DMS114 treated with DMSO at 0.1 percent for 48 hours (cell line): Measurements from ENCODE around the gene CRYGS.
A peak's percentile ranks its signal among the peaks of the same experiment; 100 is the strongest.
"Not testable (repeated sequence)": the region's sequence is repeated elsewhere in the genome, so short reads cannot be mapped to it uniquely, and the experiment has no call there.

Source experiments
- DNase-seq: peaks from one replicate; lab custom pipeline; 2025; ENCODE audit not compliant: unreplicated experiment; lab: John Stamatoyannopoulos, UW

CRYGS gene

DNA sequence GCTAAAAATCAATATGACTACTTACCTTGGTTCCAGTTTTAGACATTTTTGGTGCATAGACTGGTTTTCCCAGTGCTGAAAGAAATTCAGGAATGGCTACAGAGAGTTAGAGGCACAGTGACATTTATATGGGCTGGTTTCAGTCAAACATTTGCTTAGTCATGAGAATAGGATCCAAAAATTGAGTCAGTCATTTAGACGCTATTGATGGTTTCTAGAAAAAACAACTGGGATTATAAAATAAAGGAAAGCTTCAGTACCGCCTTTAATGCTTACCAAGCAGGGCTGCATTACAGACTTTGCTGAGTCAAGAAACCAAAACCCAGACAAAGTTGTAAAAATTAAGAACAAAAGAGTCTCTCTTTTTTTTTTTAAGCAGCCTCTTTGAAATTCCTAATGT is at the start of gene CRYGS:
Gene CRYGS, minus strand, starts transcription at position 100 of the 400 bp plus-strand sequence. Its CDS starts 54 bp downstream, at position 46.
- DNase-seq: no peak

GRCh38 chr3:186593862-186594261 is 49.7 kb upstream of the CRYGS start:
- DNase-seq: no peak

GRCh38 chr3:186592682-186593081 is 48.5 kb upstream of the CRYGS start:
- no peak for DNase-seq

GRCh38 chr3:186590580-186591295 is 46.6 kb upstream of the CRYGS start:
- DNase-seq: no peak

DNA sequence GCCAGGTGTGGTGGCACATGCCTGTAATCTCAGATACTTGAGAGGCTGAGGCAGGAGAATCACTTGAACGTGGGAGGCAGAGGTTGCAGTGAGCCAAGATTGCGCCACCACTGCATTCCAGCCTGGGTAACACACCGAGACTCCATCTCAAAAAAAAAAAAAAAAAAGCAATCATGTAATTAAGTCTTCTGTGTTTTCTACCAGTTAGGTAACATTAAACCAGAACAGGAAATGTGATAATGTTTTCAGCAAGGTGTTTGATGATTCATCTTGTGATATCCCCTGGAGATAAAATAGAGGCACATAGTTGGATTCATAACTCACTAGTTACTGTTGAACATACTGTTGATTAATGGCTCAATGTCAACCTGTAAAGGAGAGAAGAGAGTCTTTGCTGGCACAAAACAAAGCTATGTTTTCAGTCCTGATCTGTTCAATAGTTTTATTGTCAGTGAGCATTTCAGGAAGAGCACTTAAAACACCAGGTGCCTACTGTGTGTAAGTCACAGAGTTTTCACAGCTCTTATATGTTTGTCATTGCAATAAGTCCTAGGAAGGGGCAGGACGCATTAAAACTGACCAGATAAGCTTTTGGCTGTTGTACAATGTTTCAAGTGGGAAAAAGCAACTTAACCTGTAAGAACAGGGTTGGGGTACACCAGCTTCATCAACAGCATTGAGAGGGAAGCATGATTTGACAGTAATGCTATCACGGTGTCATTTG is 45.8 kb upstream of the CRYGS start:
- no peak for DNase-seq

DNA sequence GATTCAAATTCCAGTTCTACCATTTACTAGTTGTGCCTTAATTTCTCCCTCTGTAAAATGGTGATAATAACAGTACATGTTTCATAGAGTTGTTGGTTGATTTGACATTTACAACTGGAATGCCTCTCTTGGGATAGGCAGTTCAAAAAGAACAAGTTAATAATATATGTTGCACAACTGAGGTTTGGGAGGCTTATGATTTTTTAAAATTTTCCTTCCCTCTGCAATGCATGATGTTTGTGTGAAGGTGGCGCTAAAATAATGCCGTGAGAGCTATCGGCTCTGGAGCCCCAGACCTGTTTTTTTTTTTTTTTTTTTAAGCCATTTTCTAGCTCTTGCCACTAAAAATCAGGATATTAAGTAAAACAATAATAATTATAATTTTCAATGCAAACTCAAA is 44.9 kb upstream of the CRYGS start:
- DNase-seq: no peak

GRCh38 chr3:186588632-186589031 is 44.5 kb upstream of the CRYGS start:
- no peak for DNase-seq

DNA sequence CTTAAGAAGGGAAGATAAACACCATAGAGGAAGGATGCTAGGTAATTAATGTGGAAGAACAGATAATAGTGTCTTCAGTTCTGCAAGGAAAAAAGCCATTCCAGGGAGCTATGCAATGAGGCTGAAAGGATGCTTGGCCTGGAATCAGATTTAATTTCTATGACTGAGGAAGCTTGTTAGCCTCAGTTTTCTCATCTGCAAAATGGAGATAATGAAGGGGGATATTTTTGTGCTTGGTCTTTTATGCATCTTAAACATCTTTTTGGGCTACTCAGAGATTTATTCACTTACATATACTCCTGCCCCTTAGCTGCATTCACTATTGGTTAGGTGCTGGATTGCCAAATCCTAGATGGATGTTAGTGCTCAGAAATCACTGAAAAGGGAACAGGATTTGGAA is 43.0 kb upstream of the CRYGS start:
- no peak for DNase-seq

DNA sequence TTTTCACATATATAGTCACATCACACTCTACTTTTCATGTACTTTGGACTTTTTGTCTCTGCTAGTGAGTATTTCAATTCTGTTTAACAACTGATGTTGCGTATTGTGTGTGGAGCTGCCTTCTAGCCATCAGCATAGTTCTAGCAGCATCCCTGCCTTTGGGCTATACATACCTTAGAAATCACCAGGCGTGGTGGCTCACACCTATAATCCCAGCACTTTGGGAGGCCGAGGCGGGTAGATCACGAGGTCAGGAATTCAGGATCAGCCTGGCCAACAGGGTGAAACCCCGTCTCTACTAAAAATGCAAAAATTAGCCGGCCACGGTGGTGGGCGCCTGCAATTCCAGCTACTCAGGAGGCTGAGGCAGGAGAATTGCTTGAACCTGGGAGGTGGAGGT is 42.1 kb upstream of the CRYGS start:
- not testable (repeated sequence) for DNase-seq

GRCh38 chr3:186583831-186584230 is 39.7 kb upstream of the CRYGS start:
- no peak for DNase-seq

DNA sequence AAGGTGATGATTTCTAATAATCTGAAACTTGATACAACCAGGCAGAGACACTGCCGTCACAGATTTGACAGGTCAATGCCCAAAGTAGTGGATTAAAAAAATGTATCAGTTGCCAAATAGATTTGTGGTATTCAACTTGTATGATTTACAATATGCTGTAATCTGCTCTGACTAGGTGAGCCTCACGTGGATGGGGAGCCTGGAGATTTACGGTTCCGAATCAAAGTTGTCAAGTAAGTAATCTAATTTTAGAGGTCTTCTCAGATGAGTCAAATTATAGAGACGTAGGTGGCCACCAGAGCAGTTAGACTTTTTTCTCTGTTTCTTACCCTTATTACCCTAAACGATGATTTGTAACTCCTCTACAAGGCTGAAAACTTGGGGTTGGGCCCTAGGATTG is 38.4 kb upstream of the CRYGS start:
- no peak for DNase-seq

DNA sequence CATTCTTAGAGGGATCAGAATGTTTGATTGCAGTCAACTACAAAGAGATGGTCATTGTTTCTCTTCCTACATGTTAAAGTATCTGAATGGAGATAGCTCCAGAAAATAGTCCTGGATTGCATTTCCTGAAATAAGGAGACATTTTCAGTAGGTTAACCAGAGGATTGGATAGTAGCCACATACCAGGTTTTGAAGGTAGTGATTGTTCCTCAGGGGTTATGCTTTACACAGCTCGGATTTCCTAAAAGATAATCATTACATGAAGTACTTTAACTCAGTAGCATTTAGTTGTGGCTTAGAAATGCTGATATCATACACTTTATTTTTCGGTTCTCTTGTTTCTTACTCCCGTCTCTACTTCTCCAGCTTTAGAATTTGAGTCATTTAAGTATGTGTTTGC is 36.6 kb upstream of the CRYGS start:
- no peak for DNase-seq

GRCh38 chr3:186577521-186577920 is 33.3 kb upstream of the CRYGS start:
- DNase-seq: no peak

DNA sequence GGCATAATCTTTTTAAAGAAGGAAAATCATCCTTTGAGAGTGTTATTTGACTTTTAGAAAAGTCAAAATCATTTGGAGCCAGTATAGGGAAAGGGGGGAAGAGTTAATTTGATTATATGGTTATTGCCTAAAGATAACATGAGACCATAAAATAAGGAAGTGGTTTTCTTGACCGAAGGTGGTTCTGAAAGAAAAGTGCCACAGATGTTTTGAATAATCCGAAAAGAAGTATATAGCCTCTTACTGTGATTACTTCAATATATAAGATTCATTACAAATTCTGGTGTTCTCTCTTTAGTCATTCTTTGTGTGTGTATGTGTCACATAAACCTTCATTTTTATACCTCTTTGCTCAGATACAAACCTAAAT is 27.4 kb upstream of the CRYGS start:
- DNase-seq: no peak

- DNase-seq: no peak
Measured at GRCh38 chr3:186570941-186571643, 26.9 kb upstream of the CRYGS start.

DNA sequence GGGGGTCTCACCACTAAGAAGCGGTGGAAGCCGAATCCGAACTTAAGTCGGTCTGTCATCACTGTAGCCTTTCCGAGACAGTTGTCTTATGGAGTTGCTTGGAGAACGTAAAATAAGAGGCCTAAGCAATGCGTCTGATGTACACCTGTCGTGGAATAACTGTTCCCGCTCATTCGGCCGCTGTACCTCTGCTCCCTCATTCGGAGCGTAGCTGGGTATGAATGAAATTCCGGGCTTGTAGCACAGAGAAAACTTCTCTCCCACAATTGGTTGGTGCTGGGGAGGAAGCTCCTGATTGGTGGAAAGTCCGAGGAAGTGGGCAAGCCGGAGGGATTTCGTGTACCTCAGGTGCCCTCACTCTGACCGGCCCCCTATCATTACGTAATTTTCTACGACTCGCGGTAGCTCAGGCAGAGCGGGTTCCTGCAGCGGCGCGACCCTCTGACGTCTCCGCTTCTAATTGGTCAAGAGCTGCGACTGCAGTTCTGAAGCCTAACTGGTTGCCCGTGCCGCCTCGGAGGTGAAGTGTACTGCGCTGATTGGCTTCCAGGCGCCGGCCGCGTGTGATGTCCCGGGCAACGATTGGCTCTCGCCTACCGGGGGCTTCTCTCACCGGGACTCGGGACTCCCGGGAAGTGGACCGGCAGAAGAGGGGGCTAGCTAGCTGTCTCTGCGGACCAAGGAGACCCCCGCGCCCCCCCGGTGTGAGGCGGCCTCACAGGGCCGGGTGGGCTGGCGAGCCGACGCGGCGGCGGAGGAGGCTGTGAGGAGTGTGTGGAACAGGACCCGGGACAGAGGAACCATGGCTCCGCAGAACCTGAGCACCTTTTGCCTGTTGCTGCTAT is 26.1 kb upstream of the CRYGS start, which contains the start of gene DNAJB11:
Gene DNAJB11, plus strand, starts transcription at position 625 of the 845 bp plus-strand sequence. Its CDS starts 178 bp downstream, at position 803.
- DNase-seq: peak; percentile 98

DNA sequence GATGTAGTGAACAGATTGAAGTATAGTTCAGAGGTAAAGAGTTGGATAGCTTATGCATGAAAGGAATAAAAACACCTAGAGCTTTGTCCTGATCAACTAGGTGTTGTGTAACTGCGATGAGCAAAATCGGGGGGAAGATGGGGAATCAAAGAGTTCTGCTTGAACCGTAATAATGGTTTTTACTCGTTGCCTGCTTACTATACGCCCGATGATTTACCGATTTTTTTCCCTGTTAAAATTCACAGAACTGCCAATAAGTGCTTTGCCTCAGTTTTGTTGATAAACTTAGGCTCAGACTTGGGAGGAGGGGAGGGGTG is 25.6 kb upstream of the CRYGS start:
- DNase-seq: no peak

- DNase-seq: not testable (repeated sequence)
Measured at GRCh38 chr3:186569361-186569760, 25.2 kb upstream of the CRYGS start.

DNA sequence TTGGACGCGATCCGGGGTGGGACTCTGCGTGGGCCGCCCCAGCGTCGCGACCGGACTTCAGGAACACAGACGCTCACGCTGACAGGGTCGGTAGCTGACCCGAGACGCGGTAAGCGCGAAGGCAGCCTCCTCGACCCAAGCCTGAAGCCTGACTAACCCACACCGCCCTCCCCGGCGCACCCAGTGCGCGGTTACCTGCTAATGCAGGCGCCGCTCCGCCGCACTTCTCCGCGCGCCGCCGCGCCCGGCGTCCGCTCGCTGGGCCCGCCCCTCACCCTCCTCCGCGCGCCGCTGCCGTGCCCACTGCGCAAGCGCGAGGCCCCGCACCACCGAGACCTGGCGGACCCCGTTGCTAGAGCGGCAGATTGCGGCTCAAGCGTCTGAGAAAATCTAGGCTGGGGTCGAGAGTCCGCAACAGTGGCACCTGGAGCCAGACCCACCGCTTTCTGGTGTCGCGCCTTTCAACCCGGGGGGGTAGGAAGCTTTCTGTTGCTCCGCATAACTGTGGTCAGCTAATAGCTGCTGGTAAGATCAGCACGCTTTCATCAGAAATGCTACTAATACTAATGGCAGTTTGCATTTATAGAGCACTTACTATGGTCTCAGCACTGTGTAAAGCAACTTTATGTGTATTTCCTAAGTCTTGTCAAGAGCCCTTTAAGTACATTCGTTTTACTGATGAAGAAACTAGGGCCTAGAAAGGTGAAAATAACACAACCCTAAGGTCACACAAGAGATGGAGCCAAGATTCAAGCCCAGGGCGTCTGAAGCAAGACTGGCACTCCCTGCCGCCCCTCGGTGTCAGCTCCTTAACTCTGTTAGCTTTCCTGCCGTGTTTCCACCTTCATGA is 23.1 kb upstream of the CRYGS start, which contains the start of gene TBCCD1:
Gene TBCCD1, minus strand, starts transcription at position 268 of the 850 bp plus-strand sequence. CDS start 3,010 bp downstream, outside the sequence.
- peak; percentile 73 for DNase-seq

DNA sequence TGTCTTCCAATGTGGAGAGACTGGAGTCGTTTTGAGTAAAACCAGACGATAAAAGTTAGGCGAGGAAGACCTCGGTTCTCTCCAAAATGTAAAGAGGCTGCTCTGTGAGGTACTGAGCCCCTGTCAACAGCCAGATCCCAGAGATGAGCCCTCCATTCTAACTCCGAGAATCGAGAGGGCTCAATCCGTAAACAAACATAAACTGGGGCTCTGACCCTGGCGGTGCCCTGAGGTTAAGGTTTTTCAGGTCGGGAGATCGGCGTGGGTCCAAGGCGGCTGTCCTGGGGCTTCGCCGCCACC is 22.5 kb upstream of the CRYGS start:
- DNase-seq: no peak
